HepG2 (cell line): ENCODE measurements around the gene IQGAP2. TPM values are rescaled to one million over a fixed set of nuclear protein-coding genes. Genes with fewer than 3 reads are reported as not detected.

ENCODE experiments used
- ATAC-seq: fragments of 200-7000 bp; cut with Tn5 transposase; 3 replicates; pipeline ENCODE4 v1.9.1; 2020; ENCODE audit warnings: mild to moderate bottlenecking, moderate library complexity
- BruUV-seq: library from RNA; stranded (reverse); fragments of 400-500 nt; replicated peaks from 2 replicates; lab custom pipeline; 2021; lab: Mats Ljungman, UMichigan
- CTCF ChIA-PET: fragments of 300-600 bp; formaldehyde crosslinking; extraction: SDS; loops from one replicate; lab custom pipeline; 2021; ENCODE audit warnings: low total read pairs, inconsistent platforms, low intra/inter-chr PET ratio; lab: Yijun Ruan, JAX
- POLR2A ChIA-PET: fragments of 350-600 bp; sonication (Branson Sonifier 250); formaldehyde crosslinking; loops from one replicate; lab custom pipeline; 2020; ENCODE audit warnings: antibody characterized with exemption, inconsistent platforms; lab: Yijun Ruan, JAX
- DNase-seq: peaks from one replicate; pipeline ENCODE4 v3.0.0-alpha.2; 2015; ENCODE audit warnings: low spot score
- FAIRE-seq: peaks from 3 replicates; lab custom pipeline; 2011; peaks lifted over from hg19 to GRCh38; lab: Jason Lieb, UNC
- H2AFZ ChIP-seq: one replicate; pipeline ENCODE4 v1.6.1; 2011; ENCODE audit warnings: low read length, inconsistent platforms
- H3K27ac ChIP-seq: fragments of 300-600 bp; 3 replicates; pipeline ENCODE4 v1.8.0; 2011; ENCODE audit warnings: mixed run types, mild to moderate bottlenecking, mixed read lengths, low read length, inconsistent platforms; ENCODE audit not compliant: insufficient read depth; ENCODE audit errors: extremely low read length
- H3K27me3 ChIP-seq, 2 experiments: fragments of 200-600 bp in 1 of 2; 2 replicates in 1 of 2; 3 replicates in 1 of 2; pipeline versions ENCODE4 v1.6.0 to v1.8.0; 2011; ENCODE audit warnings: low read length in 2 of 2, mild to moderate bottlenecking in 2 of 2, moderate library complexity in 2 of 2, inconsistent platforms in 1 of 2; ENCODE audit not compliant: insufficient read depth in 2 of 2, control insufficient read depth in 1 of 2
- H3K36me3 ChIP-seq, 2 experiments: fragments of 200-600 bp in 1 of 2; replicated peaks in 1 of 2; 2 replicates in 1 of 2; 3 replicates in 1 of 2; pipeline versions ENCODE4 v1.5.1 to v1.8.0; 2011; ENCODE audit warnings: low read length in 2 of 2, inconsistent platforms in 1 of 2; ENCODE audit not compliant: insufficient read depth in 2 of 2, control insufficient read depth in 1 of 2
- H3K4me1 ChIP-seq: 2 replicates; pipeline ENCODE4 v1.5.1; 2012; ENCODE audit warnings: low read length, inconsistent platforms; ENCODE audit not compliant: insufficient read depth
- H3K4me2 ChIP-seq: 2 replicates; pipeline ENCODE4 v1.6.0; 2011; ENCODE audit warnings: low read depth, low read length, inconsistent platforms
- H3K4me3 ChIP-seq, 3 experiments: fragments of 200-600 bp in 1 of 3; sonication (generic), shearing (Covaris generic) in 1 of 3; replicated peaks in 1 of 3; 2 replicates each; pipeline ENCODE4 v1.5.1; 2011 to 2016; ENCODE audit warnings: low read length in 3 of 3, inconsistent platforms in 2 of 3, low read depth in 2 of 3, mild to moderate bottlenecking in 2 of 3, control low read depth in 1 of 3, mixed read lengths in 1 of 3; ENCODE audit not compliant: insufficient read depth in 1 of 3
- H3K79me2 ChIP-seq: one replicate; pipeline ENCODE4 v1.6.1; 2011; ENCODE audit warnings: low read length, inconsistent platforms; ENCODE audit not compliant: insufficient read depth
- H3K9ac ChIP-seq: 2 replicates; pipeline ENCODE4 v1.6.0; 2011; ENCODE audit warnings: mild to moderate bottlenecking, low read depth, low read length, inconsistent platforms; ENCODE audit not compliant: insufficient read depth
- H3K9me3 ChIP-seq: 2 replicates; pipeline ENCODE4 v1.5.1; 2012; ENCODE audit warnings: mild to moderate bottlenecking, low read length
- H4K20me1 ChIP-seq: 2 replicates; pipeline ENCODE4 v1.6.0; 2011; ENCODE audit warnings: inconsistent platforms, mild to moderate bottlenecking, low read length, moderate library complexity; ENCODE audit not compliant: insufficient read depth
- DPF2 ChIP-seq: sonication (generic); formaldehyde crosslinking; IDR thresholded peaks from 2 replicates; pipeline ENCODE4 v1.4.0; 2020; ENCODE audit warnings: mild to moderate bottlenecking, low read depth, missing genetic modification reagents, borderline replicate concordance
- EP300 ChIP-seq, 3 experiments: sonication (generic) in 1 of 3; formaldehyde crosslinking in 1 of 3; IDR thresholded peaks; 2 replicates each; pipeline versions ENCODE4 v1.5.1 to v1.6.1; 2011 to 2020; ENCODE audit warnings: low read depth in 2 of 3, low read length in 2 of 3, borderline replicate concordance in 1 of 3, improper control_type of control experiment in 1 of 3, mild to moderate bottlenecking in 1 of 3, missing genetic modification reagents in 1 of 3, moderate library complexity in 1 of 3
- HIC2 ChIP-seq: sonication (generic); formaldehyde crosslinking; IDR thresholded peaks from 2 replicates; pipeline ENCODE4 v1.9.0; 2022; ENCODE audit warnings: low read depth, missing genetic modification reagents
- MAX ChIP-seq: IDR thresholded peaks from 2 replicates; pipeline ENCODE4 v1.6.1; 2012; ENCODE audit warnings: inconsistent platforms
- MED1 ChIP-seq: sonication (generic); formaldehyde crosslinking; IDR thresholded peaks from 2 replicates; pipeline ENCODE4 v1.4.0; 2020; ENCODE audit warnings: missing genetic modification reagents
- PPARG ChIP-seq: conservative IDR thresholded peaks from 2 replicates; pipeline ENCODE4 v1.6.1; 2016; ENCODE audit warnings: missing biosample characterization, missing genetic modification reagents
- RXRA ChIP-seq: sonication (generic); formaldehyde crosslinking; IDR thresholded peaks from 2 replicates; pipeline ENCODE4 v1.5.1; 2020; ENCODE audit warnings: missing genetic modification reagents
- SAP130 ChIP-seq: IDR thresholded peaks from 2 replicates; pipeline ENCODE4 v1.6.1; 2016; ENCODE audit warnings: low read depth
- SETDB1 ChIP-seq: sonication (generic); formaldehyde crosslinking; IDR thresholded peaks from 2 replicates; pipeline ENCODE4 v1.5.1; 2020; ENCODE audit warnings: missing genetic modification reagents, mild to moderate bottlenecking, borderline replicate concordance
- SIX1 ChIP-seq: sonication (generic); formaldehyde crosslinking; IDR thresholded peaks from 2 replicates; pipeline ENCODE4 v1.4.0; 2020; ENCODE audit warnings: missing genetic modification reagents, borderline replicate concordance
- SIX4 ChIP-seq: sonication (generic); formaldehyde crosslinking; IDR thresholded peaks from 2 replicates; pipeline ENCODE4 v1.4.0; 2020; ENCODE audit warnings: missing genetic modification reagents
- SMC3 ChIP-seq: IDR thresholded peaks from 2 replicates; pipeline ENCODE4 v1.6.1; 2011; ENCODE audit warnings: low read length, improper control_type of control experiment
- TCF7 ChIP-seq: sonication (generic); IDR thresholded peaks from 2 replicates; pipeline ENCODE4 v1.6.1; 2016; ENCODE audit warnings: antibody characterized with exemption, low read depth
- ZBTB43 ChIP-seq: sonication (generic); formaldehyde crosslinking; conservative IDR thresholded peaks from 2 replicates; pipeline ENCODE4 v1.4.0; 2020; ENCODE audit warnings: missing genetic modification reagents
- ZNF44 ChIP-seq: sonication (generic); formaldehyde crosslinking; IDR thresholded peaks from 2 replicates; pipeline ENCODE4 v1.5.1; 2020; ENCODE audit warnings: mild to moderate bottlenecking, missing genetic modification reagents
- ZNF558 ChIP-seq: sonication (generic); formaldehyde crosslinking; IDR thresholded peaks from 2 replicates; pipeline ENCODE4 v1.9.0; 2022; ENCODE audit warnings: mild to moderate bottlenecking, missing genetic modification reagents, borderline replicate concordance
- ZNF7 ChIP-seq: IDR thresholded peaks from 2 replicates; pipeline ENCODE4 v1.6.1; 2016; ENCODE audit warnings: missing biosample characterization, missing genetic modification reagents
- ZNF710 ChIP-seq: sonication (generic); formaldehyde crosslinking; IDR thresholded peaks from 2 replicates; pipeline ENCODE4 v1.5.0; 2020; ENCODE audit warnings: mild to moderate bottlenecking, missing genetic modification reagents, borderline replicate concordance
- ZNF816 ChIP-seq: sonication (generic); formaldehyde crosslinking; IDR thresholded peaks from 2 replicates; pipeline ENCODE4 v1.8.0; 2022; ENCODE audit warnings: missing genetic modification reagents, mild to moderate bottlenecking, borderline replicate concordance
- WGBS: methylation state at CpG from one replicate; pipeline ENCODE4 v1.1.6; 2017; ENCODE audit warnings: low lambda C conversion rate; 5-methylcytosine and 5-hydroxymethylcytosine counted together
- in situ Hi-C: cut with HindIII; loops from 2 replicates; pipeline ENCODE4 v1.10.0; 2017; ENCODE audit warnings: low pct_unique_long_range_greater_than_20kb; ENCODE audit not compliant: extremely low pct_ligation_motif_present
- intact Hi-C: fragments of 100-400 bp; cut with micrococcal nuclease; formaldehyde crosslinking; loops from one replicate; pipeline ENCODE4 v1.10.0; 2022; ENCODE audit not compliant: unreplicated experiment
- polyA plus RNA-seq, 8 experiments: library from polyadenylated mRNA; depleted of rRNA in 3 of 8; stranded (reverse) in 7 of 8; unstranded in 1 of 8; fragments of >200 nt; fragmentation: Illumina TruSeq in 4 of 8; extraction: Trizol in 4 of 8; gene quantifications; 2 replicates each; pipeline versions ENCODE4 v1.2.1 to v1.2.3, GENCODE V29; 2011 to 2016; ENCODE audit warnings: low read depth in 4 of 8, missing spikeins in 1 of 8, mixed read lengths in 1 of 8; ENCODE audit not compliant: insufficient read depth in 1 of 8
- total RNA-seq, 5 experiments: library from RNA; depleted of rRNA; stranded (reverse); fragments of >200 nt; fragmentation: Illumina TruSeq; extraction: Trizol; gene quantifications; 2 replicates each; pipeline ENCODE4 v1.2.3, GENCODE V29; 2016; ENCODE audit warnings: low read depth in 1 of 5

Gene IQGAP2
- total and polyA plus RNA-seq, 2 of the 13 experiments (the other 11 are each of a cell fraction or from before 2014, with no cell fraction given) = 35.2 to 83.3 TPM

GRCh38 chr5:76472335-76473008, 69.4 kb downstream of the IQGAP2 start:
- Histone ChIP-seq H3K4me2 (peak overlapping the region; percentile 54), H3K4me1 (peaks cover 75% of the 10 kb centered on the region), H3K79me2 (peaks cover 43% of the 10 kb centered on the region), H3K27ac (peak overlapping the region; percentile 77), H4K20me1 (no peaks in the 10 kb centered on the region), H3K27me3 (no peaks in the 10 kb centered on the region), H2AFZ (no peak overlapping the region), H3K4me3 (peak overlapping the region in 1 of 3 experiments; percentile 24; a peak in 2 of 6 replicates), H3K36me3 (no peaks in the 10 kb centered on the region; a peak in 1 of 5 replicates), H3K9ac (peak overlapping the region; percentile 43), H3K9me3 (no peaks in the 10 kb centered on the region)
- peak; percentile 90 for ATAC-seq
- in situ Hi-C loops = no loop called here
- 30% methylated on average over 7 of the region's 7 CpGs for WGBS
- ChIA-PET POLR2A (interaction anchor here (0.8 to 0.9 kb wide), 2 partner anchors 68 to 75 kb away, joined by 3 read pairs; no protein-coding TSS in a partner anchor), CTCF (no interaction called here)
- intact Hi-C loops = loop anchor here (1.0 to 5.0 kb wide), 5 partner anchors 14 to 68 kb away; no protein-coding TSS in a partner anchor
- no TSS peak for BruUV-seq
- peak; percentile 84 for FAIRE-seq
- DNase-seq = peak; percentile 90
- peak; percentile 33; the same call in 1 of the 2 replicates for TF ChIP-seq HIC2 (CRISPR knock-in tag)
- TF ChIP-seq SIX4 = peak; percentile 63; the same call in 1 of the 2 replicates
- no peak for TF ChIP-seq ZNF558 (CRISPR knock-in tag)
- peak in 1 of 2 experiments; percentile 89; a peak in 2 of 4 replicates for TF ChIP-seq EP300 (IDR thresholded peaks at IDR 0.05; ENCODE audit: low read depth in 2 of 2, low read length in 2 of 2)
- no peak for TF ChIP-seq EP300 (CRISPR knock-in tag; IDR thresholded peaks at IDR 0.05; ENCODE audit: borderline replicate concordance)
- TF ChIP-seq SAP130 = peak; percentile 58; the same call in 1 of the 2 replicates
- TF ChIP-seq MED1 (CRISPR knock-in tag) = peak; percentile 53; the same call in 1 of the 2 replicates
- no peak for TF ChIP-seq DPF2 (CRISPR knock-in tag)
- TF ChIP-seq SMC3 = 0 out of 2 replicates have a peak, but pooled peaks have one; percentile 15
- peak; percentile 61 for TF ChIP-seq MAX
- peak; percentile 69; the same call in 1 of the 2 replicates for TF ChIP-seq TCF7
- no peak for TF ChIP-seq ZNF710 (CRISPR knock-in tag)
- TF ChIP-seq ZNF44 (CRISPR knock-in tag) = no peak
- TF ChIP-seq SIX1 = peak; percentile 85
- TF ChIP-seq SETDB1 = no peak
- TF ChIP-seq RXRA (CRISPR knock-in tag) = no peak
- no peak for TF ChIP-seq ZNF816 (CRISPR knock-in tag)
- 0 out of 2 replicates have a peak, but pooled peaks have one; percentile 26 for TF ChIP-seq PPARG
- peak; percentile 53; the same call in 1 of the 2 replicates for TF ChIP-seq ZBTB43 (CRISPR knock-in tag)
- TF ChIP-seq ZNF7 (CRISPR knock-in tag) = no peak
